ENCODE results near the gene WDR35.

DNA sequence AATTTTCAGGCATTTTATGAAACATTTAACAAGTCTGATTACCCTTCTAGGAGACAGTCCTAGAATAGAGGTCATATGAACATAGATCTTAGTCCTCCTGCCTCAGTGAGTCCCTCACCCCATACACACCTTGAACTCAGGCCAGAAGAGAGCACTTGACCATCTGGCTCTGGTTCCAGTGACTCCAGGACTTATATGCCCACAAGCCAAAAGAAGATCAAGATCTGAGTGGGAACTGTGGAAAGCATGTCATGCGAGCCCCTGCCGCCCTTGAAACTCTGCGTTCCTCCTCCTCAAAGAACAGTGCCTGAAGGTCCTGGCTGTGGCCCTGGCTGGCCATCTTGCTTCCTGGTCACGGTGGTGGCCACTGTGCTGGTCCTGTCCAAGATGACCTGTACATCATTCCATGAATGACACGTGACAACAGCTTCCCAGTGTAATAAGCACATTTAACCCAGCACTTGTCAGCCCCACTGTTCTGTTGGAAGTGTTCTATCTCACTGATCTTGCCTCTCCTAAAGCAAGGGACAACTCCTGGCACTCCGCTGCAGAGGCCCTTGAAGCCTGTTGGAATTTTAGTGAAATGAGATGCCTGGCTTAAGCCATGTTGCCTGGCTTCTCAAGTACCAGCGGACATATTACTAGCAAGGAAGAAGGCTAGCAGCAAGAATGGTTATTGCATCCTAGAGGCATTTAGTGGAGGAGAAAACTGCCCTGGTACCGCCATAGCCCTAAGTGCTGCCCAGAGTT is 105.8 kb downstream of the WDR35 start:
- TF ChIP-seq, protein P1, sequence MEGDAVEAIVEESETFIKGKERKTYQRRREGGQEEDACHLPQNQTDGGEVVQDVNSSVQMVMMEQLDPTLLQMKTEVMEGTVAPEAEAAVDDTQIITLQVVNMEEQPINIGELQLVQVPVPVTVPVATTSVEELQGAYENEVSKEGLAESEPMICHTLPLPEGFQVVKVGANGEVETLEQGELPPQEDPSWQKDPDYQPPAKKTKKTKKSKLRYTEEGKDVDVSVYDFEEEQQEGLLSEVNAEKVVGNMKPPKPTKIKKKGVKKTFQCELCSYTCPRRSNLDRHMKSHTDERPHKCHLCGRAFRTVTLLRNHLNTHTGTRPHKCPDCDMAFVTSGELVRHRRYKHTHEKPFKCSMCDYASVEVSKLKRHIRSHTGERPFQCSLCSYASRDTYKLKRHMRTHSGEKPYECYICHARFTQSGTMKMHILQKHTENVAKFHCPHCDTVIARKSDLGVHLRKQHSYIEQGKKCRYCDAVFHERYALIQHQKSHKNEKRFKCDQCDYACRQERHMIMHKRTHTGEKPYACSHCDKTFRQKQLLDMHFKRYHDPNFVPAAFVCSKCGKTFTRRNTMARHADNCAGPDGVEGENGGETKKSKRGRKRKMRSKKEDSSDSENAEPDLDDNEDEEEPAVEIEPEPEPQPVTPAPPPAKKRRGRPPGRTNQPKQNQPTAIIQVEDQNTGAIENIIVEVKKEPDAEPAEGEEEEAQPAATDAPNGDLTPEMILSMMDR (IDR thresholded peaks at IDR 0.05) = no peak
- no peak for TF ChIP-seq POLR2A (IDR thresholded peaks at IDR 0.05)

Data from body of pancreas (tissue), 4 donors.